ENCODE measurements around the gene LCA5.
"Not testable (repeated sequence)": the region's sequence is repeated elsewhere in the genome, so short reads cannot be mapped to it uniquely, and the experiment has no call there.

Gene LCA5

DNA sequence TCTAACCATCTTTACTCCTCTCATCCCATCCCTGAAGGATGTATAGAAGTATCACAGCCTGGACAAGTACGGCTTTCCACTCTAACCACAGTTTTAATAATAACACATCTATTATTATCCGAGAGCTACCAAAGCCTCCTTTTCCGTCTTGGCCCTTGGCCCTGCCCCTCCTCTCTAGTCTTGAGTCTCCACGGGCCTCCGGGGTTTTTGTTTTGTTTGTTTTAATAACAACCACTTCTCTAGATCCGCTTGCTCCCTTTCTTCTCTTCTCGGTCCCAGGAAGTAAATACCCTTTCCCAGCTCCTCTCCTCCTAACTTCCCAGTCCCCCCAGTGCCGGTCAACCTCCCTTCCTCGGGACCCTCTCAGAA lies 661 bp downstream of the LCA5 start:
- H3K27ac ChIP-seq, result peak overlapping the region; percentile 58
- no peak for TF ChIP-seq CTCF (conservative IDR thresholded peaks at IDR 0.05)

DNA sequence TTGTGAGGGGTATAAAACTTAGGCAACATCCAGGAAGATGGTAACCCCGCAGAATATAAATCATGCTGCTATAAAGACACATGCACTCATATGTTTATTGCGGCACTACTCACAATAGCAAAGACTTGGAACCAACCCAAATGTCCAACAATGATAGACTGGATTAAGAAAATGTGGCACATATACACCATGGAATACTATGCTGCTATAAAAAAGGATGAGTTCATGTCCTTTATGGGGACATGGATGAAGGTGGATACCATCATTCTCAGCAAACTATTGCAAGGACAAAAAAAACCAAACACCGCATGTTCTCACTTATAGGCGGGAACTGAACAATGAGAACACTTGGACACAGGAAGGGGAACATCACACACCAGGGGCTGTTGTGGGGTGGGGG lies 7.7 kb downstream of the LCA5 start:
- not testable (repeated sequence) for H3K27ac ChIP-seq

DNA sequence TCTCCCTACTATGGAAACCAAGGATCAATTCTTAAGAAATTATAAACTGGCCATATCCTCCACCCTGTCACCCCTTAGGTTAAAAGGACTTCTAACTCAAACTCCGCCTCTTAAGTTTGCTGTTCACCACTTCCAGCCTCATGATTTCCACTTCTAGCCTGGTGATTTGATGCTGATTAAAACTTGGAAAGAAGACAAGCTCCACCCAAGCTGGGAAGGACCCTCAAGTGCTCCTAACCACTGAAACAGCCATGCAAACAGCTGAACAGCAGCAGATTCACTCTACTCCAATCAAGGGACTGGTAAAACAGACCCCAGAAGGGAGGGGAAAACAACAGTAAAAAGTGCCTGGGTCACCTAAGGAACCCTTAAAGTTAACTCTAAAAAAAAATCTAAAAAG lies 10.3 kb downstream of the LCA5 start:
- no peak overlapping the region for H3K27ac ChIP-seq
- no peak for TF ChIP-seq CTCF (conservative IDR thresholded peaks at IDR 0.05)

- no peak overlapping the region for H3K27ac ChIP-seq
- no peak for TF ChIP-seq CTCF (conservative IDR thresholded peaks at IDR 0.05)
Observed at GRCh38 chr6:79525272-79526100, 11.7 kb downstream of the LCA5 start.

DNA sequence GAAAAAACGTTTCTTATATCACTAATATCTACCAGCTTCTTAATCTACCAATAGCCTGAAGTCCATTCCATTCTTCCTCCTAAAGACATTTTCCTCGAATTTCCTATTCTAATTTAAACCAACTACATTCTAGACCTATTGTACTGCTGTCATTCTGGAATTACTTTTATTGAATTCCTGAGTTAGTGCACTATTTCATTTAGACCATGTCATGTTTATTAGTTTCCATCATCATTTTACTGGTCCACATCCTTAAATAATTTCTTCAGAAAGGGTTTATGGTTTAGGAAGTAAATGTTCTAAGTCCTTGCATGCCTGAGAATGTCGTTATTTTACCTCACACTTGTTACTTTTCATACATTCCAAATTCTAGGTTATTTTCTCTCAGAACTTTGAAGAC lies 13.2 kb downstream of the LCA5 start:
- no peak for TF ChIP-seq CTCF (conservative IDR thresholded peaks at IDR 0.05)
- no peak overlapping the region for H3K27ac ChIP-seq

- TF ChIP-seq CTCF (conservative IDR thresholded peaks at IDR 0.05), result no peak
- no peak overlapping the region for H3K27ac ChIP-seq
Observed at GRCh38 chr6:79522609-79523008, 14.6 kb downstream of the LCA5 start.

GRCh38 chr6:79520534-79520933 lies 16.7 kb downstream of the LCA5 start:
- no peak for TF ChIP-seq CTCF (conservative IDR thresholded peaks at IDR 0.05)
- H3K27ac ChIP-seq, result no peak overlapping the region

GRCh38 chr6:79518842-79519241 lies 18.4 kb downstream of the LCA5 start:
- TF ChIP-seq CTCF (conservative IDR thresholded peaks at IDR 0.05), result no peak

More at GRCh38 chr6:79518842-79519241, 18.4 kb downstream of the LCA5 start:
- H3K27ac ChIP-seq, result no peak overlapping the region

Measured in VCaP (cell line).